OCI-LY7 (cell line): ENCODE data around the gene VPS39.

Experiments
- CTCF ChIP-seq: fragments of 200-600 bp; sonication (generic); conservative IDR thresholded peaks from 2 replicates; pipeline ENCODE4 v1.5.1; 2014; ENCODE audit warnings: mild to moderate bottlenecking, antibody characterized with exemption, low read length, moderate library complexity, mixed read lengths
- EZH2phosphoT487 ChIP-seq: fragments of 200-600 bp; sonication (generic); IDR thresholded peaks from 2 replicates; pipeline ENCODE4 v1.6.1; 2018; ENCODE audit warnings: low read depth, borderline replicate concordance, mild to moderate bottlenecking, mixed run types, antibody characterized with exemption, low read length, moderate library complexity, mixed read lengths

- no peak for TF ChIP-seq EZH2phosphoT487
- no peak for TF ChIP-seq CTCF
Measured at GRCh38 chr15:42143356-42143755, 64.7 kb downstream of the VPS39 start.
